ENCODE results near the gene OR2T29.
"Not testable (repeated sequence)": the region's sequence is repeated elsewhere in the genome, so short reads cannot be mapped to it uniquely, and the experiment has no call there.

OR2T29 gene

DNA sequence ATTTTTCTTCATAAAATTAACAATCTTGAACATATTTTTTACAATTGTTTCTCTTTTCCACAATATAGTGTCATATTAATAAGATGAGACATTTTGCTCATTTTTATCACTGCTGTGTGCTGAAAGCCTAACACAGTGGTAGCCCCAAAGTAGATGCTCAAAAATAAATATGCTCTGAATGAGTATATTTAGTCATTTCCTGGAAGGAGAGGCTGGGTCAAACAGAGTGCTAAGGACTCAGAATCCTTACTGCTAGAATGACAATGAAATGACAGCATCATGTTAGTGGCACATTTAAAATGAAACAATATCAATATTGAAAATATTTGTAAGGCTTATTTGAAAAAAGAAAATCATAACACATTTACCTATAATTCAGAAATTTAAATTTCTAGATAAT lies 25.1 kb downstream of the OR2T29 start:
- not testable (repeated sequence) for H3K4me3 ChIP-seq (ENCODE audit: low read length); DNase-seq (ENCODE audit: low read depth)

DNA sequence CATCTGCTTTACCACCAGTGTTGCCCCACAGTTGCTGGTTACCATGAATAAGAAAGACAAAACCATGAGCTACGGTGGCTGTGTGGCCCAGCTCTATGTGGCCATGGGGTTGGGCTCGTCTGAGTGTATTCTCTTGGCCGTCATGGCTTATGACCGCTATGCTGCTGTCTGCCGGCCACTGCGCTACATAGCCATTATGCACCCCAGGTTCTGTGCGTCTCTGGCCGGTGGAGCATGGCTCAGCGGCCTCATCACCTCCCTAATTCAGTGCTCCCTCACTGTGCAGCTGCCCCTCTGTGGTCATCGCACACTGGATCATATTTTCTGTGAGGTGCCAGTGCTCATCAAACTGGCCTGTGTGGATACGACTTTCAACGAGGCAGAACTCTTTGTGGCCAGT lies 40.7 kb downstream of the OR2T29 start:
- no peak for DNase-seq (ENCODE audit: low read depth)
- no peak overlapping the region for H3K4me3 ChIP-seq (ENCODE audit: low read length)
- no peak for TF ChIP-seq CTCF (IDR thresholded peaks at IDR 0.05; ENCODE audit: insufficient read depth, low read depth, low read length, missing control alignments)

- not testable (repeated sequence) for DNase-seq (ENCODE audit: low read depth); H3K4me3 ChIP-seq (ENCODE audit: low read length)
Measured at GRCh38 chr1:248510217-248510616, 52.4 kb downstream of the OR2T29 start.

GRCh38 chr1:248507773-248508172 lies 54.8 kb downstream of the OR2T29 start, which contains the start of gene OR2G6:
Gene OR2G6, plus strand, starts transcription at chr1:248508073. Its CDS starts 13,574 bp downstream, at chr1:248521647.
- not testable (repeated sequence) for DNase-seq (ENCODE audit: low read depth); H3K4me3 ChIP-seq (ENCODE audit: low read length)
